Epidermal melanocyte (primary cell): ENCODE data around the gene SNRK.
"Not testable (repeated sequence)": the region's sequence is repeated elsewhere in the genome, so short reads cannot be mapped to it uniquely, and the experiment has no call there.

ENCODE experiments used
- DNase-seq: peaks from one replicate; pipeline ENCODE4 v3.0.0; 2011; ENCODE audit warnings: low spot score; ENCODE audit not compliant: insufficient read length

SNRK gene

GRCh38 chr3:43345877-43346276 is 59.5 kb downstream of the SNRK start:
- DNase-seq = no peak

- no peak for DNase-seq
Observed at GRCh38 chr3:43346978-43347749, 60.8 kb downstream of the SNRK start.

- DNase-seq = no peak
Observed at GRCh38 chr3:43347774-43348173, 61.4 kb downstream of the SNRK start.

- DNase-seq = no peak
Observed at GRCh38 chr3:43348350-43348749, 62.0 kb downstream of the SNRK start.

- no peak for DNase-seq
Observed at GRCh38 chr3:43348852-43349574, 62.7 kb downstream of the SNRK start.

- DNase-seq = no peak
Observed at GRCh38 chr3:43349716-43350115, 63.4 kb downstream of the SNRK start.

GRCh38 chr3:43353393-43353792 is 67.1 kb downstream of the SNRK start:
- DNase-seq = no peak

GRCh38 chr3:43353923-43354670 is 67.8 kb downstream of the SNRK start:
- DNase-seq = no peak

GRCh38 chr3:43356033-43356432 is 69.7 kb downstream of the SNRK start:
- DNase-seq = not testable (repeated sequence)

GRCh38 chr3:43361077-43361476 is 74.7 kb downstream of the SNRK start:
- no peak for DNase-seq

GRCh38 chr3:43362183-43362582 is 75.8 kb downstream of the SNRK start:
- DNase-seq = no peak

GRCh38 chr3:43362961-43363360 is 76.6 kb downstream of the SNRK start:
- no peak for DNase-seq

GRCh38 chr3:43363621-43364266 is 77.4 kb downstream of the SNRK start:
- peak; percentile 24 for DNase-seq

- DNase-seq = no peak
Observed at GRCh38 chr3:43364494-43364893, 78.2 kb downstream of the SNRK start.

- no peak for DNase-seq
Observed at GRCh38 chr3:43364926-43365325, 78.6 kb downstream of the SNRK start.

- DNase-seq = no peak
Observed at GRCh38 chr3:43365601-43366305, 79.4 kb downstream of the SNRK start.

- no peak for DNase-seq
Observed at GRCh38 chr3:43366481-43366880, 80.1 kb downstream of the SNRK start.

- no peak for DNase-seq
Observed at GRCh38 chr3:43366885-43367284, 80.5 kb downstream of the SNRK start.

- no peak for DNase-seq
Observed at GRCh38 chr3:43369404-43370292, 83.3 kb downstream of the SNRK start.
